Measurements from ENCODE around the gene TRMT44.

GRCh38 chr4:8472158-8472688 lies 31.6 kb downstream of the TRMT44 start:
- no peak for TF ChIP-seq CTCF (IDR thresholded peaks at IDR 0.05)
- TF ChIP-seq EP300 (IDR thresholded peaks at IDR 0.05) = no peak
- TF ChIP-seq POLR2AphosphoS5 (IDR thresholded peaks at IDR 0.05) = no peak
- TF ChIP-seq POLR2A (IDR thresholded peaks at IDR 0.05) = no peak
